HFFc6 (cell line): ENCODE data around the gene BTBD7. TPM values are rescaled to one million over a fixed set of nuclear protein-coding genes. Genes with fewer than 3 reads are reported as not detected.

ENCODE experiments used
- DNase-seq: peaks from one replicate; pipeline ENCODE4 v3.0.0-alpha.2; 2018
- H3K27ac Mint-ChIP-seq: 2 replicates; pipeline ENCODE4 v1.8.0; 2020; ENCODE audit warnings: mild to moderate bottlenecking, mixed read lengths
- H3K27me3 Mint-ChIP-seq: 2 replicates; pipeline ENCODE4 v1.8.0; 2021; ENCODE audit warnings: mild to moderate bottlenecking, moderate library complexity, mixed read lengths; ENCODE audit not compliant: insufficient read depth
- H3K36me3 Mint-ChIP-seq: 2 replicates; pipeline ENCODE4 v1.8.0; 2021; ENCODE audit warnings: low read depth, mixed read lengths
- H3K4me1 Mint-ChIP-seq: 2 replicates; pipeline ENCODE4 v1.8.0; 2020; ENCODE audit warnings: low read depth, mixed read lengths
- H3K4me3 Mint-ChIP-seq: 2 replicates; pipeline ENCODE4 v1.8.0; 2020; ENCODE audit warnings: mild to moderate bottlenecking, moderate library complexity, mixed read lengths
- H3K9me3 Mint-ChIP-seq: 2 replicates; pipeline ENCODE4 v1.8.0; 2020; ENCODE audit warnings: mild to moderate bottlenecking, mixed read lengths
- total RNA-seq, 6 experiments: library from RNA; stranded (reverse); fragmentation: NEBNext Ultra II Directional; extraction: Animal tissue kit (Norgen Biotek cat#: 25700); gene quantifications; 2 replicates in 1 of 6; 3 replicates in 5 of 6; pipeline ENCODE4 v1.2.3, GENCODE V29; 2021
- TF ChIP-seq, protein P1 (sequence below): fragments of 200-600 bp; sonication (generic); IDR thresholded peaks from 2 replicates; pipeline ENCODE4 v1.5.0; 2021; ENCODE audit warnings: antibody characterized with exemption, mild to moderate bottlenecking

The BTBD7 gene
- total RNA-seq, 6 experiments from 2014 or later: 36.8 to 45.6 (median 40.0) TPM

DNA sequence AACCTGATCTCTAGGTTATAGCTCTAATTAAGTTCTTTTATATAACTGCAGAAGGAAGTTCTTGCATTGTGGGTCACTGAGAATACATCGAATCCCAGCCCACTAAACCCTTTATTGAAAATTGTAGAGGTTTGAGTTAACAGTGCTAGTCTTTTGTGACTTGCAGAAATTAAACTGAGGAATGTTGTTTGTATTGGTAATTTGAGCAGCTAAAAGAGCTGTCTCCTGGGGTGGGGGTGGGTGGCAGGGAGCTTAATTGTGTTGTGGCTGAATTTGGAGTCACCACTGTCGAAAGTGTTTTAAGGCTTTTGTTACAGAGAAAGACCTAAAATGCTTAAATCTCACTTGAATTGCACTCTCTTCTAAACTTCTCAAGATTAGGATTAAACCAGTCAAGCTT lies 11.0 kb upstream of the BTBD7 start:
- Mint-ChIP-seq H3K36me3 (no peaks in the 10 kb centered on the region), H3K4me3 (no peak overlapping the region), H3K9me3 (no peaks in the 10 kb centered on the region), H3K4me1 (no peaks in the 10 kb centered on the region), H3K27me3 (peaks cover 4% of the 10 kb centered on the region), H3K27ac (no peak overlapping the region)
- TF ChIP-seq, protein P1, sequence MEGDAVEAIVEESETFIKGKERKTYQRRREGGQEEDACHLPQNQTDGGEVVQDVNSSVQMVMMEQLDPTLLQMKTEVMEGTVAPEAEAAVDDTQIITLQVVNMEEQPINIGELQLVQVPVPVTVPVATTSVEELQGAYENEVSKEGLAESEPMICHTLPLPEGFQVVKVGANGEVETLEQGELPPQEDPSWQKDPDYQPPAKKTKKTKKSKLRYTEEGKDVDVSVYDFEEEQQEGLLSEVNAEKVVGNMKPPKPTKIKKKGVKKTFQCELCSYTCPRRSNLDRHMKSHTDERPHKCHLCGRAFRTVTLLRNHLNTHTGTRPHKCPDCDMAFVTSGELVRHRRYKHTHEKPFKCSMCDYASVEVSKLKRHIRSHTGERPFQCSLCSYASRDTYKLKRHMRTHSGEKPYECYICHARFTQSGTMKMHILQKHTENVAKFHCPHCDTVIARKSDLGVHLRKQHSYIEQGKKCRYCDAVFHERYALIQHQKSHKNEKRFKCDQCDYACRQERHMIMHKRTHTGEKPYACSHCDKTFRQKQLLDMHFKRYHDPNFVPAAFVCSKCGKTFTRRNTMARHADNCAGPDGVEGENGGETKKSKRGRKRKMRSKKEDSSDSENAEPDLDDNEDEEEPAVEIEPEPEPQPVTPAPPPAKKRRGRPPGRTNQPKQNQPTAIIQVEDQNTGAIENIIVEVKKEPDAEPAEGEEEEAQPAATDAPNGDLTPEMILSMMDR: no peak
- no peak for DNase-seq

DNA sequence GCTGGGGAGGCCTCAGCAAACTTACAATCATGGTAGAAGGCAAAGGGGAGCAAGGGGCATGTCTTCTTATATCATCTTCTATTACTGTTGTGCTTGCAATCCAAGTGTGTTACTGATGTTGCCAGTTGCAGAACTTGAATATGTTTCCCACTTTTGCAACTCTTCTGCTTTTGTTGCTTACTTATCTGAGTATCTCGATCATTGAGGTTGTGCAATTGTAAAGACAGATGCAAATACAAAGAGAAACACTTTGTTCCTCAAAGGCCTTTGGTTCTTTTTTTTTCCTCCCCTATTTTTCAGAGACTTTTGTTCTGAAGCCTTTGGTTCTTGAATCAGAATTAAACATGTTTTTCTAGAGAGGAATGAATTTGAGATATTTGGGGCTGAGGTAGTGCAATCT lies 10.4 kb upstream of the BTBD7 start:
- H3K4me1 Mint-ChIP-seq: no peaks in the 10 kb centered on the region
- TF ChIP-seq, protein P1: no peak
- no peaks in the 10 kb centered on the region for H3K9me3 Mint-ChIP-seq
- no peak for DNase-seq
- peaks cover 4% of the 10 kb centered on the region for H3K27me3 Mint-ChIP-seq
- H3K4me3 Mint-ChIP-seq: no peak overlapping the region
- H3K27ac Mint-ChIP-seq: no peak overlapping the region
- no peaks in the 10 kb centered on the region for H3K36me3 Mint-ChIP-seq

DNA sequence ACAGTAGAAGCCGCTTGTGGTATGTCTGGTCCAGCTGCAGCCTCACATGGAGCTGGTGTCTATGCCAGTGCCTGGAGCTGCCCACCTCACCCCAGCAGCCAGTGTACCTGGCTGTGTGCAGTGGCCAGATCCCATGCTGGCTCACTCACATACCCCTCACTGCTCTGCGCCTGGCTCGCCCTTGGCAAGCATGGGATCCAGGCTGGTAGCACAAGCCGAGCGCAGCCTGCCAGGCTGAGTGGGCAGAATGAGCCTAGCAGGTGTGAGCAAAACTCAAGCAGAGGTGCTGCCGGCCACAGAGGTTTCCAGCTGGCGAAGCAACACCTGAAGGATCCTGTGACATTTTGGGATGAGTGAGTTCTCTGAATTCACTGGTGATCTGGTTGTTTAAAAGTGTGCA lies 5.0 kb upstream of the BTBD7 start:
- Mint-ChIP-seq H3K27me3 (no peaks in the 10 kb centered on the region), H3K27ac (no peak overlapping the region), H3K36me3 (no peaks in the 10 kb centered on the region), H3K9me3 (no peaks in the 10 kb centered on the region), H3K4me3 (no peak overlapping the region), H3K4me1 (peaks cover 15% of the 10 kb centered on the region)
- DNase-seq: no peak
- TF ChIP-seq, protein P1: no peak

DNA sequence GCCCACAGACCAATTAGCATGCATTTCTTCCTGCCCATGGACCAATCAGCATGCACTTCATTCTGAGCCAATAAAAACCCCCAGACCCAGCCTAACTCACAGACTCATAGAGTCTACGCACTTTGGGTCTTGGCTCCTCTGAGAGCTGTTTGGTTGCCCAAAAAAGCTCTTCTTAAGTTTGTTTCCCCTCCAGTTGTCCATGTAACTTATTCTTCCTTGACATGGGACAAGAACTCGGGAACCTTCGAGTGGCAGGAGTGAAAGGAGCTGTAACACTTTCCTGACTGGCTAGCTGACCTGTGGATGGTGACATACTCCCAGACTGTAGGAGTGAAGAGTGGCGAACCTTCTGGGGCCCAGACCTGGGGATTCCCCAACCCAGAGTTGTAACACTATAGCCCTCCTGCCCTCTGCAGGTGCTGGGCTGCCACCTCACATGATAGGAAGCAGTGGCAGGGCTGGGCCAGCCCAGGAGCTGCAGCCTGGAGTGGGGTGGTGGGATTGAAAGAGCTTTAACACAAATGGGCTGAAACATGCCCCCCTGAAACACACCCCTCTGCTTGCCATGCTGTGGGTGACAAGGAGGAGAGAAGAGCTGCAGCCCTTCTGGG lies 4.4 kb upstream of the BTBD7 start:
- Mint-ChIP-seq H3K27ac (no peak overlapping the region), H3K36me3 (no peaks in the 10 kb centered on the region), H3K4me1 (peaks cover 15% of the 10 kb centered on the region), H3K4me3 (no peak overlapping the region), H3K9me3 (no peaks in the 10 kb centered on the region), H3K27me3 (no peaks in the 10 kb centered on the region)
- TF ChIP-seq, protein P1: no peak
- DNase-seq: no peak

DNA sequence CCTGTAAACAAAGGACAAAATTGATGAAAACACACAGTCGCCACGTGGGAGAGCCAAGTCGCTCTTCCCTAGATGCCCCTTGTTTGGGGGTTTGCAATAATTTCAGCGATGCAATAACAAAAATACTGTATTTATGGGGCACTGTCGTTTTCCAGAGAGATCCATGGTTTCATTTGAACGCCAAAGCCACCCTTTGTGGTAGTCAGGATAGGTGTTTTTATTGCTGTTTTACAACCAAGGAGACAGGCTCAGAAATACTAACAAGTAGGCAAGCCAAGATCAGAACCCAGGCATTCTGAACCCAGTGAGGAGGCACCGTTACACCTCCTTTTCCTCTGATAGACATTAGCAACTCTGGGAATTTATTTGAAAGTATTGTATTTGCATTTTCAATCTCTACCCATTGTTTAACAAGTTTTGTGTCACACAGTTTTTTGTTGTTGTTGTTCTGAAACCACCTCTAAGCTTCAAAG lies 831 bp upstream of the BTBD7 start:
- TF ChIP-seq, protein P1: no peak
- DNase-seq: no peak
- H3K9me3 Mint-ChIP-seq: no peaks in the 10 kb centered on the region

More for the DNA sequence above, 831 bp upstream of the BTBD7 start:
- Mint-ChIP-seq H3K36me3 (no peaks in the 10 kb centered on the region; the same call in 1 of the 2 replicates), H3K4me1 (peaks cover 41% of the 10 kb centered on the region), H3K27ac (peak overlapping the region; percentile 97), H3K27me3 (no peaks in the 10 kb centered on the region), H3K4me3 (peak overlapping the region; percentile 96)
